ENCODE data around the gene NIM1K. TPM values are rescaled to one million over a fixed set of nuclear protein-coding genes. Genes with fewer than 3 reads are reported as not detected.

Gene NIM1K
- total and polyA plus RNA-seq, 2 of the 4 experiments (the other 2 are of a cell fraction): 0.54 to 0.68 TPM

DNA sequence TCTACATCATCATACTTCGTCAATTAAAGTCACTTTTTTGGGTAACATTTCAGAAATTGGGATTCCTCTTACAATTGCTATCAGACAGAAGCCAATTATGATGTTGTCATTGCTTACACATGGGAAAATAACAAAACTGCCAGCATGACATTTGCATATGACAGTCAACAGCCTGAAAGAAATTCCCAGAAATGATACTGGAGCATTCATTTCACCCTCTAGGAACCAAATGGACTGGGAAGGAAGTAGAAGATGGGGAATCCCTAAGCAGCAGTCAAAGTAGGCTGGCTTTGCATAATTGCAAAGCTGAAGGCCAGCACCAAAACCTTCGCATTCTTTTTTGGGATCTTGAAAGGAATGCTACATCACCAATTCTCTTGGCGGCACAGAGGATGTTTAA is 110.5 kb downstream of the NIM1K start:
- POLR2A ChIA-PET (ENCODE audit: unreplicated experiment): interaction anchor here (0.6 kb wide), 1 partner anchor 11 kb away, joined by 4 read pairs; the partner anchor contains the start of gene HMGCS1
- no peak overlapping the region for H2BK20ac ChIP-seq (ENCODE audit: low read depth, low read length)
- no peak overlapping the region for H3K14ac ChIP-seq (replicated peaks; ENCODE audit: low read depth, low read length)
- no peak overlapping the region for H3K56ac ChIP-seq (ENCODE audit: extremely low read depth, insufficient read depth, low read length)
- no peak overlapping the region for H2BK5ac ChIP-seq (ENCODE audit: low read depth, low read length, poor library complexity, severe bottlenecking)
- no peak overlapping the region for H2BK15ac ChIP-seq (ENCODE audit: low read depth, low read length)
- no peaks in the 10 kb centered on the region for H3K9me1 ChIP-seq (ENCODE audit: insufficient read depth, low read length)
- peaks cover 12% of the 10 kb centered on the region; the same call in 1 of the 2 replicates for H4K20me1 ChIP-seq (ENCODE audit: insufficient read depth, low read length)
- in situ Hi-C loops (cut with MboI; ENCODE audit: low sequenced_read_pairs) (loop anchor here (10.0 to 25.0 kb wide), 2 partner anchors 190 to 398 kb away; partner anchors contain the start of gene ZNF131), intact Hi-C loops (cut with micrococcal nuclease) (no loop called here), dilution Hi-C loops (cut with HindIII; ENCODE audit: low sequenced_read_pairs, unreplicated experiment) (no loop called here)
- H3K79me1 ChIP-seq (ENCODE audit: low read depth in 1 of 2, low read length in 2 of 2): peaks cover 24 to 30% of the 10 kb centered on the region in 2 experiments
- H3K27ac ChIP-seq (ENCODE audit: insufficient read depth, low read length): no peak overlapping the region
- no peak overlapping the region for H4K5ac ChIP-seq (ENCODE audit: low read depth, low read length)
- no peak overlapping the region for H2AK9ac ChIP-seq (replicated peaks; ENCODE audit: low read depth, low read length, poor library complexity)
- H3K4me1 ChIP-seq (ENCODE audit: control insufficient read depth, insufficient read depth, low read length): no peaks in the 10 kb centered on the region
- no peak overlapping the region for H4K91ac ChIP-seq (ENCODE audit: insufficient read depth, low read depth, low read length)
- H3K23ac ChIP-seq (ENCODE audit: low read depth, low read length): no peak overlapping the region
- peaks cover 5% of the 10 kb centered on the region for H3K36me3 ChIP-seq (ENCODE audit: control insufficient read depth, insufficient read depth, low read length)
- H4K8ac ChIP-seq (ENCODE audit: low read depth in 2 of 2, low read length in 2 of 2): no peak overlapping the region
- ATAC-seq (ENCODE audit: low read depth) (no peak), DNase-seq (no peak)
- H3K18ac ChIP-seq (ENCODE audit: low read depth, low read length): no peak overlapping the region
- no peak overlapping the region for H3K4me2 ChIP-seq (ENCODE audit: low read depth, low read length)
- CTCF ChIA-PET: interaction anchor here (0.5 kb wide), 1 partner anchor 628 kb away, joined by 3 read pairs; no protein-coding TSS in a partner anchor
- H3K27me3 ChIP-seq (ENCODE audit: control insufficient read depth, insufficient read depth, low read length): no peaks in the 10 kb centered on the region
- no peaks in the 10 kb centered on the region for H3K9me3 ChIP-seq (ENCODE audit: control insufficient read depth, insufficient read depth, low read length)
- TF ChIP-seq CEBPB (IDR thresholded peaks at IDR 0.05; ENCODE audit: low read depth, low read length) (no peak), RCOR1 (IDR thresholded peaks at IDR 0.05; ENCODE audit: insufficient replicate concordance, low read length) (no peak), NFE2L2 (IDR thresholded peaks at IDR 0.05; ENCODE audit: low read depth, low read length) (no peak), RFX5 (IDR thresholded peaks at IDR 0.05; ENCODE audit: low read depth, low read length) (no peak), MAZ (IDR thresholded peaks at IDR 0.05; ENCODE audit: borderline replicate concordance, low read depth, low read length) (no peak), BHLHE40 (IDR thresholded peaks at IDR 0.05; ENCODE audit: low read depth, low read length) (no peak), FOS (IDR thresholded peaks at IDR 0.05; ENCODE audit: low read depth, low read length) (no peak), RAD21 (IDR thresholded peaks at IDR 0.05; ENCODE audit: low read length) (no peak), SMC3 (IDR thresholded peaks at IDR 0.05; ENCODE audit: low read depth, low read length) (no peak), CHD1 (IDR thresholded peaks at IDR 0.05; ENCODE audit: low read depth, low read length) (no peak), MXI1 (IDR thresholded peaks at IDR 0.05; ENCODE audit: borderline replicate concordance, low read depth, low read length) (no peak), MAFK (IDR thresholded peaks at IDR 0.05; ENCODE audit: low read depth, low read length) (no peak), POLR2A (IDR thresholded peaks at IDR 0.05; ENCODE audit: low read depth, low read length) (no peak)
- TF ChIP-seq, protein P1, sequence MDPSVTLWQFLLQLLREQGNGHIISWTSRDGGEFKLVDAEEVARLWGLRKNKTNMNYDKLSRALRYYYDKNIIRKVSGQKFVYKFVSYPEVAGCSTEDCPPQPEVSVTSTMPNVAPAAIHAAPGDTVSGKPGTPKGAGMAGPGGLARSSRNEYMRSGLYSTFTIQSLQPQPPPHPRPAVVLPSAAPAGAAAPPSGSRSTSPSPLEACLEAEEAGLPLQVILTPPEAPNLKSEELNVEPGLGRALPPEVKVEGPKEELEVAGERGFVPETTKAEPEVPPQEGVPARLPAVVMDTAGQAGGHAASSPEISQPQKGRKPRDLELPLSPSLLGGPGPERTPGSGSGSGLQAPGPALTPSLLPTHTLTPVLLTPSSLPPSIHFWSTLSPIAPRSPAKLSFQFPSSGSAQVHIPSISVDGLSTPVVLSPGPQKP (IDR thresholded peaks at IDR 0.05; ENCODE audit: borderline replicate concordance, low read depth, low read length): no peak
- TF ChIP-seq, protein P2, sequence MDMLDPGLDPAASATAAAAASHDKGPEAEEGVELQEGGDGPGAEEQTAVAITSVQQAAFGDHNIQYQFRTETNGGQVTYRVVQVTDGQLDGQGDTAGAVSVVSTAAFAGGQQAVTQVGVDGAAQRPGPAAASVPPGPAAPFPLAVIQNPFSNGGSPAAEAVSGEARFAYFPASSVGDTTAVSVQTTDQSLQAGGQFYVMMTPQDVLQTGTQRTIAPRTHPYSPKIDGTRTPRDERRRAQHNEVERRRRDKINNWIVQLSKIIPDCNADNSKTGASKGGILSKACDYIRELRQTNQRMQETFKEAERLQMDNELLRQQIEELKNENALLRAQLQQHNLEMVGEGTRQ (IDR thresholded peaks at IDR 0.05; ENCODE audit: low read depth, low read length): no peak
- H3K9ac ChIP-seq (ENCODE audit: low read depth, low read length): no peak overlapping the region
- no peak overlapping the region for H3K4me3 ChIP-seq (ENCODE audit: insufficient read depth, low read depth, low read length)
- H2BK120ac ChIP-seq (ENCODE audit: low read depth, low read length): no peak overlapping the region
- no TSS peak for BruUV-seq (replicated peaks)
- WGBS, 2 experiments (ENCODE audit: extremely low coverage in 2 of 2, insufficient read length in 1 of 2): no CpG with 5 or more reads among the region's 3 CpGs
- H3K4ac ChIP-seq (ENCODE audit: low read depth, low read length): no peak overlapping the region
- no peak overlapping the region for H2AK5ac ChIP-seq (ENCODE audit: low read depth, low read length)
- no peak overlapping the region for H2AFZ ChIP-seq (replicated peaks; ENCODE audit: low read length, poor library complexity)

All from IMR-90 (cell line).